SK-N-DZ (cell line): Measurements from ENCODE around the gene PTHLH. TPM values are rescaled to one million over a fixed set of nuclear protein-coding genes. Genes with fewer than 3 reads are reported as not detected.

Experiments
- DNase-seq: peaks from one replicate; pipeline ENCODE4 v3.0.0-alpha.2; 2015; ENCODE audit warnings: low spot score
- polyA plus RNA-seq, 2 experiments: library from polyadenylated mRNA; depleted of rRNA; stranded (reverse); fragments of >200 nt; gene quantifications; 2 replicates each; pipeline ENCODE4 v1.2.3, GENCODE V29; 2014

The PTHLH gene
- polyA plus RNA-seq (2014; cell fraction: cytosol; rRNA removed) = not detected in 2 replicates
- polyA plus RNA-seq (2014; cell fraction: nucleus; rRNA removed) = not detected in 2 replicates

DNA sequence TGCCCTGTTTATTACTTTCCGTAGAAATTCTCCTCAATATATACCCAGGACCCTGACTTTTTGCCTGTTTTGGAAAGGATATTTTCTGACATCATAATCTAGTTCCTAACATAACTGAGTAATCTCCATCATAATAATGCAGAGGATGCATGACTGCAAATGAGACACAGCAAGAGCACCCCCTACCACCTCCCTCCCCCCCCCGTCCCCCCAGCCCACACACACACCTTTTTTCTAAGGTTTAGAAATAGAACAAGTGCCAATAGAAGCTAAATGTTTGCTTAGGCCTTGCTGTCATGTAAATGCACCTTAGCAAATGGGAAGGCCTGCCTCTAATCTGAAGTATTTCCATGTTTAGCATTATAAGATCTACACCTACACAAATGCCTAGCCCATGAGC is at the start of gene PTHLH:
TSS of gene PTHLH (minus strand) at position 13 of the 400 bp plus-strand sequence. CDS start 3,239 bp downstream, outside the sequence.
- no peak for DNase-seq

DNA sequence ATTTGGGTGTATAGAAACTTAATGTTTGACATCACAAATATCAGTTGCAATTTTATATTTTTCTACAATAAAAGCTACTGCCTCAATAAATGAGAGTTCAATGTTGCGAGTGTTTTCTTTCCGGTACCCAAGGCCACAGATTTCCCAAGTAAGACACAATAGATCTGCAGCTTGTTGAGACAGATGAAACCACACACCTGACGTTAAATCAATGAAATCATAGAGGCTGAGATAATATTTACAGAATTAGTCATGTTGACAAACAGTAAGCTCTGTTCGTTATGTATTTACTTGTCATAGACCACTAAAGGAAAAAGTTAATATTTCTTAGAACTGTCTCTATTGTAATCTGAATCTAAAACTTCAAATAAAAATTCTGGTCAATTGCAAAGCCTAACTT is 49.2 kb upstream of the PTHLH start:
- no peak for DNase-seq

DNA sequence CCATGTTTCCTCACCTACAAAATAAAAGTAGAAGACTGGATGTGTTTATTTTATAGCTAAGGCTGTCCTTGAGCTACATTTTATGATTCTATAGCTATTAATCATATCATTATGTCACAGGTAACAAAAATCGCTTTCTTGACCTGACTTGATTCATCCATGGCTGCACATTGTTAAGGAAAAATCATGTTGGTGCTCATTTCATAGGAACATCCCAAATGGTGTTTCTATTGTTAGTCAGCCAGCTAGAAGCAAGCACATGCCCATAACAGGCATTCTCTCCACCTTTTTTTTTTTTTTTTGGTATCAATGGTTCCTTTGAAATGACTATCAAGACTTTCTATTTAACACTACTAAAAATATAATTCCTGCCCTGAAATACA is 45.3 kb upstream of the PTHLH start:
- no peak for DNase-seq

DNA sequence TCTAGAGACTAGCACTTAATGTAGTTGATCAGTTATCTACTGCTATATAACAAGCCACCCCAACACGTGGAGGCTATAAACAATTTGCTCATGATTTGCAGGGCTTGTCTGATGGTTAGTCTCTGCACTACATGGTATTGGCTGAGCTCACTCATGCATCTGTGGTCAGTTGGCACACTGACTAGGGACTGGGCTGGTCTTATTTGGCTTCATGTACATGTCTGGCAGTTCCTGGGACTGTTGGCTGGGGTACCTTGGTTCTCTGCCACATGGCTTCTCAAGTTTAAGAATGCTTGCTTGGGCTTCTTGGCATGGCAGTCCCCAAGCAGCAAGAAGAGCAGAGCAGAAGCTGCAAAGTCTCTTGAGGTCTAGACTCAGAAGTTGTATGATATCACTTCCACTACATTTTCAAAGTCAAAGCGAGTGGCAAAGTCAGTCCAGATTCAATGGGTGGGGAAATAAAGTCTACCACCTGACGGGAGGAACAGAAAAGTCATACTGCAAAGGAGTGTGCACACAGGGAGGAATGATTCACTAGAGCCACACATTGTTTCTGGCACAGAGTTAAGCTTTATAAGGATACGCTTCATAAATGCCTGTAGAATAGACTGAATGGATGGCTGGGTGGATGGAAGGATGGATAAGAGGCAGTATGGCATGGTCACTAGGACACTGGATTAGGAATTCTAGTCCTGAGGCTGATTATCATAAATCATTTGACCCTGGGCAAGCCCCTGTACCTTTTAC is 44.8 kb upstream of the PTHLH start:
- no peak for DNase-seq

DNA sequence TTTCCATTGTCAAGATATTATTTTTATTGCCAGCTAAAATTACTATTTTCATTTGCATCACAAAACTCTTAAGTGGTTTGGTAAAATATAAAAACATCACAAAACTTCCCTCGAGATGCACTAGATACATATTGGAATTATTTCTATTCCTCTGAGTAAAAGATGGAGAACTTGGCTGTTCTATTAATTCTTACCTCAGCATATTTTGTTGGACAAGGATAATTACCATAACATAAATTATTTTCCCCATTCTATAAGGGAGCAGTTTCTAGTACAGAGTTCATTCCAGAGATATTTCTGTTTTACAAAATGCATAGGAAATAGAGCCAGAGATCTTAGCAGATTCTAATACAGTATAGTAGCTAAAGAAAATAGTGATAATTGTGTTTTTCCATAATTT is 42.6 kb upstream of the PTHLH start:
- DNase-seq = no peak

DNA sequence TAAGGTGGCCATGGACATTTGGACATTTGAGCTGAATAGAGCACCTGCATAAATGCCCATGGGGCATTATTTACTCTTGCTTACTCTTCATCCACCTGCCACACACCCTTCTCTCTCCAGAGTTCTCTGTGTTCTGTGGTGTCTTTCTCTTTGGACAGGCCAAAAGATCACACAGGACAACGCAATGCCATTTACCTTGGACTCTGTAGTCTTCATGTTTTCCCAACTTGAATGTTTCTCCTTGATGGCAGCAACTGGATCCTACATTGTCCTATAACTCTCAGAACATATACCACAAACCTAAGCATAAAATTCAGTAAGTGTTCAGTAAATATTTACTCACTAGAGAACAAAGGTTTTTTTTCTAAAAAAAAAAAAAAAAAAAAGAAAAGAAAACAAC is 41.7 kb upstream of the PTHLH start:
- no peak for DNase-seq

DNA sequence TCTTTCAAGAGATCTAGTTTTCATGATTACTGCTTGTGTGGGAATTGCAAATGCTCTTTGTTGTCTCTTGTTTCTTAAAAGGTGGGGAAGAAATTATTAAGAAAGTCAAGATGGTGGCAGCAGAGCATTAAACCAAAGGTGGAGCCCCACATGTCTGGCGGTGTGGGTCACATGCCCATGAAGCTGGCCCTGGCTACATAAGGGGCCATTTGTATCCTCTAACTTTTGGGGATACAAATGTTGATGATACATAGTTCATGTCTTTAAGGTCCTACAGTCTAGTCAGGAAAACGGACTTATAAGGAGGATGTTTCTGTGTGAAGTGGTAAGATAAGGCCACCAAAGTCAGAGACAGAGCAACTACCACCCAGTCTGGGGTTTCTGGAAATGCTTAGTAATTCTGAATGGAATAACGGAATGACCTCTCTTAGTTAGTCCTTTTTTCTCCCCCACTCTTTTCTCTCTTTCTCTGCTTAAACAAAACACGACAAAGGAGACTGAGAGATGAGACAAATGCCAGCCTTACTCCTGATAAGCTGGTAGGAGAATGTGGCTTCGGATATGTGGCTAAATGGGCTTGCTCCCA is 39.9 kb upstream of the PTHLH start:
- no peak for DNase-seq

DNA sequence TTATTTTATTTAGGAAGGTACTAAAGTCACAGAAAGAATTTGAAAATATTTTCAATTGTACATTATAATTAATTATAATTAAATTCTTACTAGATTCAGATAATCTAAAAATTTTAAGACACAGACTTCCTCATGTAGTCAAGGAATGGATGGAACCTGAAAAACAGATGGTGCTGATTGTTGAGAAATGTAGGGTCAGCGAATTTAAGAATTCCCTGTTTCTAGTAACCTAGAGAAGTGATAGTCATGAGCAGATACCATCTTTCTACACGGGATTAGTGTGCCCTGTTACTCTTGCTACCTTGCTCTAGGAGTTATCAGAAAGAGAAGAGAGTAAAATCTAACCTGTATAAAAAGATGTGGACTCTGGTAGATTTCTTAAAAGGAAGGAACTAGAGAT is 37.5 kb upstream of the PTHLH start:
- DNase-seq = no peak

DNA sequence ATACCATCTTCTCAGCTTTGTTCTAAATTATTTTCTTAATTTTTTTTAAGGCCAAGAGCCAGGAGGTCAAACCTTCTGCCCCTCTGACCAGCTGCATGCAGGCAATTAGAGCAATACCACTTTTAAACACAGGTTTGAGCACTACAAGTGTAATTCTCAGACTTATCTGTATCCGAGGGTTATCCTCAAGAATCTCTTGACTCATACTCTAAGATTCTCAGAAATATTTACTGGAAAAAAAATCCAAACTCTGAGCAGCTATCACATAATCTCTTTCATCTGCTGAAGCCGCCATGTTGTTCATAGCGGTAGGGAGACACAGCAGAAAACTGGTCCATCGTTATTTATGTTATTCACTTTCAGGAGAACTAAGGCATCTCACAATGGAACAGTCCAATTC is 27.4 kb upstream of the PTHLH start:
- DNase-seq = no peak

DNA sequence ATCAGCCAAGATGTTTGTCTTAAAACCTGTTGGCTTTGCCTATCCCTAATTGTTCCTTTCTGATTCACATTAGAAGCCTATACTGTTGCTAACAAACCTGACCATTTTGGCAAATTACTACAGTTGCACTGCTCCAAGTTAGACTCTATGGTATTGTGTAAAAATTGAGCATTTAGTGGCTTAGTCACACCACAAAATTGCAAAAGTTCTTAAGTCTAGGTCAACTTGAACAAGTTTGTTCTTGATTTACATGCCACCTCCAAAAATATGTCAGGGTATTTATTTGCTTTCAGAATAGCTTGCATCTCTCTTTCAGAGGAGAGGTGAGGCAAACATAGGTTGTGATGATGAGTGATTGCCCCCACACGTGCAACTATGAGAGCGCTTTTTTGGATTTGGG is 27.0 kb upstream of the PTHLH start:
- DNase-seq = no peak

DNA sequence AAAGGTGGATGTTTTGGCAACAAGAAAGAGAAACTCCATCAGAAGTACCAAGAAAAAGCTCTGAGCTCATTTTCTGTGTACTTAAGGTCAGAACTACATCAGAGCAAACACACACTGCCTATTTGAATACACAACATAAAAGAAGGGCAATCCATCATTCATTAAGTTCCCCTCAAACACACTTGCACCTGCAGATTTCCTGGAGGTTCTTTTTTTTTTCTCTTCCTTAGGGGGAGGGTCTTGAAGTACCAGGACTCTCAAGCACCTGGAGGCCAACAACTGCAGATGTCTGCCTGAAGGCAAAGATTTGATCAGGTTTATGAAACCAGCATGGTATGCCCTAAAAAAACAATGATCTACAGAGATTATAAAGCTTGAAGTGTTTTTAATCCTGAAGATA is 26.1 kb upstream of the PTHLH start:
- no peak for DNase-seq

DNA sequence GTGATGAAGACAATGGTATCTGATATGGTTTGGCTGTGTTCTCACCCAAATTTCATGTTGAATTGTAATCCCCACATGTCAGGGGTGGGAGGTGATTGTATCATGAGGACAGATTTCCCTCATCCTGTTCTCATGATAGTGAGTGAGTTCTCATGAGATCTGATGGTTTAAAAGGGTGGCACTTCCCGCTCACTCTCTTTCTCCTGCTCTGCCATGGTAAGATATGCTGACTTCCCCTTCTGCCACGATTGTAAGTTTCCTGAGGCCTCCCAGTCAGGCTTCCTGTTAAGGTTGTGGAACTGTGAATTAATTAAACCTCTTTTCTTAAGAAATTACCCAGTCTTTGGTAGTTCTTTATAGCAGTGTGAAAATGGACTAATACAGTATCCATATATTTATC is 25.6 kb upstream of the PTHLH start:
- no peak for DNase-seq

DNA sequence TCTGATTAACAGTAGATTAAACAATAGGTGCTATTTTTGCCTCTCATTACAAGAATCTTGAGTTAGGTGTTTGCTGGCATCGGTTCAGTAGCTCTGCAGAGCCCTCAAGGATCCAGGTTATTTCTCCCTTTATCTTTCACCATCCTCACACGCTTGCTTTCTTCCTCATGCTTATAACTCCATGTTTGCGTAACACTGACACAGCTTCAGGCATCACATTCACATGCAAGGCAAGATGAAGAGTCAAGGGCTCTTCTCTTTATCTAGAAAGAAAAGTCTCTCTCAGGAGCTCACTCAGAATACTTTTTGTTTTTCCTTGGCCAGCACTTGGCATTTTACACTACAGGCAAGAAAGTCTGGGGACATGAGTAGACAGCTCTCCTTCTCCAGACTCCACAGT is 24.2 kb upstream of the PTHLH start:
- no peak for DNase-seq

DNA sequence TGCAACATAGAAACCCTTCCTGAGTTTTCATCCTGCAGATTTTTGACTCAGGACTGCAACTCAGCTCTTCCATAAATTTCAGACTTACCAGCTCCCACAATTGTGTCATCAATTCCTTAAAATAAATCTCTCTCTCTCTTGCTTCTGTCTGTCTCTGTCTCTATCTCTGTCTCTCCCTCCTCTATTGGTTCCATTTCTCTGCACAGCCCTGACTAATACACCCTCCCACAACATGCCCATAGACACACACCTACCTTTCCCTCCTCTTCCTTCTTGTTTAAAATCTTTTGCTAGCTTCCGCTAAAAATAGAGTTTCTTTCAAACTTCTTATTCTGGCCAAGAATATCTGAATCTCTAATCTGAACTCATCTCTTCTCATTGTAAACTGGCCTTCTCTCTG is 22.9 kb upstream of the PTHLH start:
- DNase-seq = no peak

DNA sequence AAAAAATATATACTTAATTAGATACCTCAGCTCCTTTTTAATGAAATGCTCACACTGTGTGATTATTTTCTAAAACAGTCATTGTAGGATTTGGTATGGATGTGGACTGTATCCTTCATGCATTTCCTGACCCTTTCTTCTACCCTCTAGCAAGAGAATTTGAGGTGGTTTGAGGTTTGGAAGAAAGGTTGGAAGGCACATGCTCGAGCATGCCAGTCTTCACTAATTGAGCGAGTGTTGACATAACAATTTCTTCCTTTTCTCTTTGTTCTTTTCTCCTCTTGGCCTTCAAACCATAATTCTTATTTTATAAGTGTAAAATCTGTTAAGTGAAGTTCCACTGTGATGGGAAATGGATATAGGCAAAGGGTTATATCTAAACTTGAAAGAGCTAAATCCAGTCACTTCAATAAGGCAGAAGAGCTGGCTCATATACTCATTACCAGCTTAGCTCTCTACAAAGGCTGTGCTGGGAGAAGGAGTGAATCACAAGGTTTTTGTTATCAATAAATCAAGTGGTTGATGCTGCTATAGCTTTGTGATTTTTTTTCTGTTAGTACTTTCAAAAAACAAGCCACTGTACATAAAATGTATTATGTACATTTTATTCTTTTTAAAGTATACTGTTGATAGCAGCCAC is 16.2 kb upstream of the PTHLH start:
- no peak for DNase-seq

DNA sequence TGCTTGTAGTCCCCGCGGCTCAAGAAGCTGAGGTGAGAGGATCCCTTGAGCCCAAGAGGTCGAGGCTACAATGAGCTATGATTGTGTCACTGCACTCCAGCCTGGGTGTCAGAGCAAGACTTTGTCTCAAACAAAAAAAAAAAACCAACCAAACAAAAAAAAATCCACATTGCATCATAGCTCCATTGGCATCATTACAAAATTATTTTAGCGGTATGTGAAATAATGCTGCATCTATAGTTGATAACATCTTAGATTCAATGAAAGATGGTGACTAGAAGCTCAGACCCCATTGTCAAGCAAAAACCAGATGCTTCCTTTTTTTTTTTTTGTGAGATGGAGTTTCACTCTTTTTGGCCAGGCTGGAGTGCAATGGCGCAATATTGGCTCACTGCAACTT is 14.8 kb upstream of the PTHLH start:
- DNase-seq = no peak

DNA sequence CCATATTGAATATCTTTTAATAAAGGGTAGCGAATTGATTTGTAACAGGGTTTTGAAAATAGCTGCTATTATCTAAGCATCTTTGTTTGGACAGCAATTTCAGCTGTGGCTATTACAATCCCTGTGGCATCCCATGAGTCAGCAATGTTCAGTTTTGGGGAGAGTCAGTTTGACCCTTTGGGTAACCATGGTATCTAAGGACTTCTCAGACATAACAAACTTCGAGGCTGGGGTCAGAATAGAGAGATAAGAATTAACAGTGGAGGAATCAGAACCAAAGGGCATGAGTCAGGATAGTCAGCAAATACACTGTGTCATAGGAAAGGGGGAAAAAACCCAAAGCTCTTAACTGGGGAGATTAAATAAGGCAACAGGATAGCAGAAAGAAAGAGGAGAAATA is 11.7 kb upstream of the PTHLH start:
- no peak for DNase-seq

DNA sequence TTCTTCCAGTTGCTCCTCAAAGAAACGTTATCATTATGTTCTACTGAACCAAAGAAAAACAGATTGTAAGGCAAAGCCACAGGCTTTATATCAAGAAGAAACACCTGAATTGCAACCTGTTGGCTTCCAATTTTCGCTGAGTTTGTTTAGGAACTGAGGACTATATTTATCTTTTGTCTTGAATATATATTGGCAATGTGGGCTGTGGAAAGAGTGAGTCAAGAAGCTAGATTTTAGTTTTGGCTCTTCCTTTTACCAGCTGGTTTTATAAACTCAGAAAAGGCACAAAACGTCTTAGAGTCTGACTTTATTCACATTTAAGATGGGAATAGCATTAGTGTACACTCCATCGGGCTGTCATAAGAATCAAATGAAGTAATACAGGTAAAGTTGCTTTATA is 10.4 kb upstream of the PTHLH start:
- no peak for DNase-seq

DNA sequence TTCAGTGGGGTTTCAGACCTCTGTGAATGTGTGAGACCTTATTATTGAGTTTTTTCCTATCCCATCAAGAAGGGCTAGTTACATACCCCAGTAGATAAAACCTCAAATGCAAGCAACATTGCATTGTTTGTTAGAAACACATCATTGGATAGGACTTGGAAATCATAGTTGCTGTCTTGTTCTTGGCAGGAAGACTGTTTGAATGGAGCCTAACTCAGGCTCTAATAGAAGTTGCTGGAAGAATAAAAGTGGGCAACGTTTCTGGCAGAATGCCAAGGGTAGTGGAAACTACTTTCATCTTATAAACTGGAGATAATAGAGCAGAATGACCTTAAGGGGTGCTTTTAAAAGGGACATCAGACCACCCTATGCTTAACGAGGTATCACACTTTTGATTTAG is 9.9 kb upstream of the PTHLH start:
- DNase-seq = no peak

DNA sequence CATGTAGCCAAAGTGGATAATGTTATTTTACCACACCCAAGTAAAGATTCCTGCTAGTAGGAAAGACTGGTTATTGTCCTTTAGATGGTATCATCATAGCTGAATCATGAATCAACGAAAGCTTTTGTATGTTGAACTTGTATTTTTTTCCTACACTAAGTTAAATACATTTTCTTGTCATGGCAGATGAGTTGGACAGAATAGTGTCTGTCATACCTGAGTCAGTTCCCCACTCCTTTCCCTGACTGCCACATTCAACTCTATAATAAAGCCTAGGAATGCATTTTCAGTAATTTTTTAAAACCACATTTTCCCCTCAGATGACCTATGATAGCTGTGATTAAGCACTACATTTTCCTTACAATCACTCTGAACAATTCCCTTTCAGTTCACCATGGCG is 9.3 kb upstream of the PTHLH start:
- DNase-seq = no peak

DNA sequence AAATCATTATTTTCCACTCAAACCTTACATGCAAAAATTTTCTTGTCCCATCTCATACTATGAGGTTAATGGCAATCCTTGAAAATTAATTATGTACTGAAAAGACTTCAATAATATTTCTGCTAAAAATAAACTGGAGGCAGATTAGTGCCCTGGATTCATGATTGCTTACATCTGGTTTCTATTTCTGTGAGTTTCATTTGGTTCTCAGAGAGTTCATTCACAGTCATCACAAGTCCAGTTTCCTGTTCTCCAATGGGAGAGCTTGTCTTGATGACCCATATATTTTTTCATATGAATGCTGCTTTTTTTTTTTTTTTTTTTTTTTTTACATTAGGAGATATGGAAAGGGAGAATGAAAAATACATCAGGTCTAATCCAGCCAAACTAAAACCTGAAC is 6.6 kb upstream of the PTHLH start:
- DNase-seq = no peak

DNA sequence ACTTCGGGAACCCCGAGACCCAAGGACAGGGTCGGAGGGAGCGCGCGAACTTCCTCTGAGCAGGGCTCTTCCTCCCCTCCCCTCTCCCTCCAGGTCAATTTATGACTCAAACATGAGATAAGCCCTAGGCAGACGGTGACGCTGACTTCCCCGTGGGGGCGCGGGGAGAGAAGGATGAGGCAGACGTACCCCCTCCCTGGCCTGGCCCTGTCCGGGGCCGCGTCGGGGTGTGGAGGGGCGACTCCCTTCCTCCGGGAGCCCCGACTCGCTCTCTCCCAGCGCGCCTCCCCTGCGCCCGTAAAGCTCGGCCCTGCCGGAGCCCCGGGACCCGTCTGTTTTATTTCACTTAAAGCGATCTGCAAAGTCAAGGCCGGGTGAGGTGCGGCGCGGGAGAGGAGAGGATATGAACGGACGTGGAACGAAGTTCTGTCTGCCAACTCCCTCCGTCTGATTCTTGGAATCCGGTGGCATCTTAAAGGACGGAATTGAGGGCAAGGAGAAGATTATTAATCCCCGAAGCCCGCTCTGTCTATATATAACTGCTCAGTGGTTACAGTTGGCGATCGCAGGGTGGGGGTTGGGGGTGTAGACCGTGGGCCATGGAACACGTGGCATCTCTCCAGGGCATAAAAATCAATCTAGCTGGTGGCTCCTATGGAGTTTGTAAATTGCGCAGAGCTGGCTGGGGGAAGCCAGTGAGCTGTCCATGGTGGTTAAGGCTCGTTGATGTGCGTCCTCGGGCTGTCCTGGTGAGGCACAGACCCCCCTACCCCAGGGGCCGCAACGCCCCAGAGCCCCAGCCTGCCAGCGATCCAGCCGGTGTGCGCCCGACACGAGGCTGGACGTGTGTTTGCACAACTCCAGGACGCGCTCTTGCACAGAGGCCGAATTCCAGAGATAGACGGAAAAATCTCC is 2.9 kb upstream of the PTHLH start:
- peak; percentile 46 for DNase-seq
